ENCODE data around the gene ALOX5AP.
A peak's percentile ranks its signal among the peaks of the same experiment; 100 is the strongest.

ALOX5AP gene

DNA sequence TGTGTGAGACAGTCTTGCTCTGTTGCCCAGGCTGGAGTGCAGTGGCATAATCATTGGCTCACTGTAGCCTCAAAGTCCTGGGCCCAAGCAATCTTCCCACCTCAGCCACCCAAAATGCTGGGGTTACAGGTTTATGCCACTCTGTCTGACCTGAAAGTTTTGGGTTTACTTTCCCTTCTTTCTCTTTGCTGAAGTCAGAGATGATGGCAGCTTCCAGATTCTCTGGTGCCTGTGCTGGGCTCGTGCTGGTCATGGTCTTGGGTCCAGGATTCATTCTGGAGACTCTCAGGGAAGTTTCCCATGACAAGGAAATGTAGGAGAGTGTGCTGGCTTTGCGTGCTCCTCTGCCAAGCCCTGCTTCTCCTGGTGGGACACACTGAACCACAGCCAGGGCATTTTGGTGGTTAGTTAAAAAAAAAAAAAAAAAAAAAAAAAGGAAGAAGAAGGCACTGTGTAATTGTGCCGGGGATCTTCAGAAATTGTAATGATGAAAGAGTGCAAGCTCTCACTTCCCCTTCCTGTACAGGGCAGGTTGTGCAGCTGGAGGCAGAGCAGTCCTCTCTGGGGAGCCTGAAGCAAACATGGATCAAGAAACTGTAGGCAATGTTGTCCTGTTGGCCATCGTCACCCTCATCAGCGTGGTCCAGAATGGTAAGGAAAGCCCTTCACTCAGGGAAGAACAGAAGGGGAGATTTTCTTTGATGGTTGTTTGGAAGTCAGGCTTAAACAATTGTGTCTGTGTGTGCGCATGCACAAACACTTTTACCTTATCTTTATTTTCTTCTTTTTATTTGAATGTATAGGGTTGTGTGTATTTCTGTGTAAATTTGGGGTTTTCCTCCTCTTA is at the start of gene ALOX5AP:
Gene ALOX5AP, plus strand, starts transcription at position 519 of the 847 bp plus-strand sequence. Its CDS starts 63 bp downstream, at position 582.
- no peak for DNase-seq (ENCODE audit: low read depth)

DNA sequence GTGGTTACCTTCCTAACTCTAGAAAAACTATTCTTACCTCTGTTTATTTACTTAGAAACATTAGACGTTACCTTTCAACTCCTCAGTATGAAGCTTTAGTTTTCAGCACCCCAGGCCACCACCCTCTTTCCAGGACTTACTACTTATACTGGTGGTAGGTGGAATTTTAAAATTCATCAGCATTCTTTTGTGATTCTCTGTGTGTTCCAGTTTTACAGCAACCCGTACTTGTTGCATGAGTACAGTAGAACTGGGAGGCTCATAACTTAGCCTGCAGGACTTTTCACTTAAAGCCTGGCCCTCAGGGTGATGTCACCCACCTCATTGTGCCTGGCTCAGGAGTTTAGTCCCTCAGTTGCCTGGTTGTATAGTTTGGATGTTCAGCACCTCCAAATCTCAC is 49.4 kb upstream of the ALOX5AP start:
- no peak for DNase-seq (ENCODE audit: low read depth)

DNA sequence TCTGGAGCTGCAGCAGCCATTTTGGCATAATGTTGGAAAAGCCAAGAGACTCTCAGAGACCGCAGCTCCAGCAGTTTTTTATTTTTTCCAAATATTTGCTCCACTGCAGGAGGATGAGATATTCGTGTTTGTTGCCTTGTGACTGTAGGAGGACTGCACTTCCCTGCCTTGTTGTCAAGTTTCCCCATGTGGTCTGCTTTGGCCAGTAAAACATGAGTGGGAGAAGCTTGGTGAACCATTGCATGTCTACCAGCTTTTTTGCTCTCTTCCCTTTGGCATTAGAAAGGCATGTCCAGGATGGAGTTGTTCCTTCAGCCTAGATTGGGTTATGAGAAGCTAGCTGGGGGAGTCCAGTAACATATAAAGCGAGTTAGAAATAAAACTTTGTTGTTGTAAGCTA is 47.7 kb upstream of the ALOX5AP start:
- DNase-seq (ENCODE audit: low read depth) = no peak

DNA sequence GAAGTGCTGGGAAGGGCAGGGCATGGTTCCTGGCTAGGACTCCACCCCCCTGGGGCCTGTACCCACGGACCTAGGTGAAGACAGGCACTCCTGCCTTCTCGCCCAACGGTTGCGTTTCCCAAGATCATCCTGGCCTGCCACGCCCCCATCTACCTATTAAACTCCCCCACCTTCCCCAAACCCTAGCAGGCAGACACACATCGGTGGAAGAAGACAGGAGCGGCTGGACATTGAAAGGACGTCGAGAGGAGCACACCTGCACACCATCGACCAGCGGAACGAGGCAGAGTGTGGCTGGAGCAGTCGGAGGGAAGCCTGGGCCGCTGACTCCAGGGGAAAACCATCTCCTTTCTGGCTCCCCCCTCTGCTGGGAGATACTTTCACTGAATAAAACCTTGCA is 45.6 kb upstream of the ALOX5AP start:
- DNase-seq (ENCODE audit: low read depth) = no peak

DNA sequence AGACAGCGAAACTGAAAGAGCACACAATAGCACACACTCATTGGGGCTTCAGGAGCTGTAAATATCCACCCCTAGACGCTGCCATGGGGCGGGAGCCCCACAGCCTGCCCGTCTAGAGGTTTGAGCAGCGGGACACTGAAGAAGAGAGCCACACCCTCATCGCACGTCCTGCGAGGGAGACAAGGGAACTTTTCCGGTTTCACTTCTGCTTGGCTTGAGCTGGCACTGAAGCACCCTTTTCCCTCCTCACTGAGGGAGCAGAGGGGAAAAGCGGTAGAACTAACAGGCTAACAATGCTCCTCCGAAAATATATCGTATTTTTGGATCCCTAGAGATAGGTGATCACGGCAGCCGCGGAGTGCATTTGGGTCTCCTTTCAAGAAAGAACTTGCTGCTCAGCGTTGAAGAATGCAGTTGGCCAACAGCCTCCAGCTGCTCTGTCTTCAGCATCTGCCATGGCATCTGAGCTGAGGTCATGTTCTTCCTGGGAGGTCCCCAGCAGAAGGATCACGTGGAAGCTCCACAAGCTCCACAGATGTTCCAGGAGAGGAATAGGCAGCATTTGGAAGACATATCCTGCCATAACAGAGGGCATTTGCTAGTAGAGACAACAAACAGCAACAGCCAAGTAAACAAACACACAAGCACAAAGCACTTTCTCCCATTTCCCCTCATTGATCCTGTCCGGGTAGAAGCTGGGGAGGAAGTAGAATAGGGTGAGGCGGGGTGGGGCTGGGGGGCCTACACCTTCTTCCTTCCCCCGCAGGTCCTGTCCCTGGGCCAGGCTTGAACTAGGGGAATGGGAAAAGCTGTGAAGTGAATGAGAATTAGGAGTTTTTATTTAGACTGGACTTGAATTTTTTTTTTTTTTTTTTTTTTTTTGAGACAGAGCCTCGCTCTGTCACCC is 44.8 kb upstream of the ALOX5AP start:
- DNase-seq (ENCODE audit: low read depth) = peak; percentile 92

DNA sequence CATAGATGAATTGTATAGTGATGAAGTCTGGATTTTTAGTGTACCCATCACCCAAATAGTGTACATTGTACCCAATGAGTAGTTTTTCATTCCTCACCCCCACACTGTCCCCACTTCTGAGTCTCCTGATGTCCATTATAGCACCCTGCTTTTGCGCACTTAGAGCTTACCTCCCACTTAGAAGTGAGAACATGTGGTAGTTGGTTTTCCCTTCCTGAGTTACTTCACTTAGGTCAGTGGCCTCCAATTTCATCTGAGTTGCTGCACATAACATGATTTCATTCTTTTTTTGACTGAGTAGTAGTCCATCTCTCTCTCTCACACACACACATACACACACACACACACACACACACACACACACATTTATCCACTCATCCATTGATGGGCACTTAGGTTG is 43.2 kb upstream of the ALOX5AP start:
- DNase-seq (ENCODE audit: low read depth) = no peak

DNA sequence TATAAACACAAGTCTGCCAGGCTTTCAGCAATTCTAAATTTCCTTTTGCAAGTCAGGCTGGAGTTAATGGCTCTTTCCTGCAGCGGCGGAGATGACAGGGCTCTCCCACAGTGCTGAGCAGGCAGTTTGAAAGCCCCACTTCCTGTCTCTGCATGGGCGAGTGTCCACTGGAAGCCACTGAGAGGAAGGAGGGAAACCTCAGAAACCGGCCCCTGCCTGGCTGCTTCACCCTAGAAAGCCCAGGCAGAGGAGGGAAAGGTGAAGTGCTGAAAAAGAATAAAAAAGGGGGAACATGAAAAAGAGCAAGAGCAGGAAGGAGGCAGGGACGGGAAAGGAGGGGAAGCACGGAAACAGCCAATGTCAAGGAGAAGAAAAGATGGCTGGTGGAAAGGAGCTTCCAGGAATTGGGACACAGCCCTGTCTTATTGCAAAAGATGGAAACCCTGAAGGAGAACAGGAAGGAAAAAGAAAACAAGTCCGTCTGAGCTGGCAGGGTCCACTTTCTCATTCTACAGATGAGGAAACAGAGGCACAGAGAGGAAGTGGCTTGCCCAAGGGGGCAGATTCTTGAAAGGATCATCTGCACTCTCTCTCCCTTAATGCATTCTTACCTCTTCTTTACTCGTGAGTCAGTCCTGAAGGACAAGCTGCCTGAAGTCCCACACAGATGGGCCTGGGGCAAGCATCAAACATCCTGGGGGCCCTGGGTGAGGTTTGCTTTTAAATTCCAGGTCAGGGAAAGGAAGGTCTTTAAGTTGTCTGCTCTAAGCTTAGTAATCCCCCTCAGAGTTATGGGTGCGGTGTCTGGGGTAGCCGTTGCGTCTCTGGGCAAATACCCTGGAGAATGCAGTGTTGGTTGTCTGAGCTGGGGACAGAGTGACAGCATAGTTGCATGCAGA is 38.8 kb upstream of the ALOX5AP start:
- no peak for DNase-seq (ENCODE audit: low read depth)

DNA sequence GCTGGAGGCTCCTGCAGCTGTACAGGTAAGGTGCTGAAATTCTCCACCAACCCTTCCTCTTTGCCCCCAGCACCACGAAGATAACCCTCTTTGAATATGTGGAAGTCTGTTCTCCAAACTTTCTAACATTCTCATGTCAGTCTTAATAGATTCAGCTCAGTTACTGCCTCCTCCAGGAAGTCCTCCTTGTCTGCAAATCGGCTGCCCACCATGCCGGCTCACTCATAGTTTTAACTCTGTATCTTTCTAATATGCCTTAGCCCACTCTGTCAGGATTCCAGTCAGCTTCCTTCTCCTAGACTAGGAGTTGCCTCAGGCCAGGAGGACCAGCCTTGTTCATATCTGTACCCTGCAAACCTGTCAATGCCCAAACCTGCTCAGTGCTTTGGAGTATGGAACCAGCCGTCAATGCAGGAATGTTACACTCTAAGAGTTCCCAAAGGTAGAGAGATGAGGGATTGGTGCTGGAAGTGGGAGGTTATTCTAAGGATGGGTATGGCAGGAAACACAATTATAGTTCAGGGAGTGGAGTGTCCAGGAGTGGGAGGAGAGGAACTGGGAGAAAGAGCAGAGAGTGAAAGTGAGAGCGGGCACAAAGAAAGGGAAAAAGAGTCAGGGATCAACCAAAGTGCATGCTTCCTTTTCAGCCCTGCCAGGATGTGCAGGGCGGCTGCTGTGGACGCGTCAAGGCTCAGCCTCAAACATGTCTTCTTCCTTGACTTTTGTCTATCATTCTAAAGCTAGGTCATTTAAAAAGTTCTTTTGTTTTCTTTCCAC is 38.0 kb upstream of the ALOX5AP start:
- DNase-seq (ENCODE audit: low read depth) = no peak

DNA sequence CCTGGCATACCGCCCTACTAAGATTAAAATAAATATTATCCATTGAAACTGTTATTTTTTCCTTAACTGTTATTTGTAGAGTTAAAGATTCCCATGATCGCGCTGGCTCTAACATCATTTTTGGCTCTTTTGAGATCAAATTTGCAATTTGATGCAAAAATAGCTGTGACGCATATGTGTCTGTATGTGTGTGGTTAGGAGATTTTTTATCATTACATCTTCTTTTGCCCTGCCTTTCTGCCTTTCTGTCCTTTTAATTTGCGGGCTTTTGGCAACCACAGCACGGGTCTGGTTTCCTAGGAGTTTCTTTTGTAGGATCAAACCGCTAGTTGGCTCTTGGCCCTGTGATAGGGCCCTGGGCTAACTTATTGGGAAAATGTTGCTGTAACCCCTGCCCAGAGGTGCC is 37.3 kb upstream of the ALOX5AP start:
- no peak for DNase-seq (ENCODE audit: low read depth)

DNA sequence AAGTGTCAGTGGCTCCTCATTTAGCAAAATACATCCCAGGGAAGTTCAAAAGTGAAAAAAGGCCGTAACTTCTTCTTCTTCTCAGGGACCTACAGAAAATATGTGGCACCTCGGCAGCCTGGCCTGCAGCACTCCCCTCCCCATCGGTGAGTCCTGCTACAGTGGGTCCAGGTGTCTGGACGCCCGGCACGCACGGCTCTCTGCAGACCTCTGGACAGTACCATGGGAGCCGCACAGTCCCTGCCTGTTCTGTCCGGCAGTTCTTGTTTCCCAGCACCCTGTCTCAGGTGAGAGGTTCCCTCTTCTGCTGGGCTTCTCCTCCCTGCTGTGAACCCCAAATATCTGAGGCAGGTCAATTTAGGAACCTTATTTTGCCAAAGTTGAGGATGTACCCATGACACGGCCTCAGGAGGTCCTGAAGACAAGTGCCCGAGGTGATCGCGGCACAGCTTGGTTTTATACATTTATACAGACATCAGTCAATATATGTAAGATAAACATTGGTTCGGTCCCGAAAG is 36.8 kb upstream of the ALOX5AP start:
- DNase-seq (ENCODE audit: low read depth) = no peak

DNA sequence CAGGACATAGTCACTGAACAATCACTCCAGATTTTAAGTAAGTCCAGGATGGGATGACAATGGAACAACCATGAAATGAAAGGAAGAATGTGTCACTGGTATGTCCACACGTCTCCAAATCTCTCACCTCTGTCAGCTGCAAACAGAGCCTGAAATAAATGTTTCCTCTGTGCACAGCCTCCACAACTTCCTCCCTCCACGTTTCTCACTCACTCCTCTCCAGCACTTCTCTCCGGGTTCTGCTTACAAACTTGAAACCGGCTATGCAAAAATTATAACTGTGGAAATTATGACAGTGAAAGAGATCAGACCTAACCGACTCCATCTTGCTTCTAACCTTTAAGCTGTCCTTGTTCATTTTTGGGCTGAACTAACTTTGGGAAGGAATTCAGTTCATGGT is 35.0 kb upstream of the ALOX5AP start:
- DNase-seq (ENCODE audit: low read depth) = no peak

DNA sequence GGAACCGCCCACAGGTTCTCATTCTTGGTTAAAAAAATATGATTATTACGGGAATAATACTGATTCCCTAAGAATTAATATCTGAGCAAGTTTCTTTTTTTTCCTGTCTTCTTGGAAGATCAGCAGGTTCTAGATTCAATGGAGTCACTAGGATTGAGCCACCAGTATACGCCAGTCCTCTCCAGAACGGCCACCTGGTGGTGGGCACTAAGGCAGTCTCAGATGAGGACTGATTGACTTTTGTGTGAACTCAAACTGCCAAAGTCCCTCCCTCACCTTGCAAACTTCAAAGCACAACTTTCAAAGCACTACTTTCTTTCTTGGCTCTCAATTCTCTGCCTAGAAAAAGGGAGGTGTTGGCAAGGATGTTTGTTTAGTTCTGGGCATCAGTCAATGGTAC is 33.3 kb upstream of the ALOX5AP start:
- no peak for DNase-seq (ENCODE audit: low read depth)

DNA sequence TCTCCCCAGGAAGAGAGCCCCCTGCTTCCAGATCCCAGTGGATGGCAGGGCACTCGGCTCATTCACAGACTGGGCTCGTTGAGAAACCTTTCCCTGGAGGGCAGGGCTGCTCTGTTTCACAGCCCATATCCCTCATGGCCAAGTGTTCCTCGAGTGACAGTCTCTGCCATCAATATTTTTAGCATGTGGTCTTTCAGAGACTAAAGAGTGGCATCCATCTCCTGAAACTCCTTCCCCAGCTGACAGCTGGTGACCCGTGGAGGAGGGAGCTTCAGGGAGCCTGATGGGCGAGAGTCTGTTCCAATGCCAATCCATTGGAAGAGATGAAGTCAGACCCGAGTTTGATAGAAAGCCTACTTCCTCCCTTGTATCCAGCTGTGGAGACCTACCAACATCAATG is 30.7 kb upstream of the ALOX5AP start:
- DNase-seq (ENCODE audit: low read depth) = no peak

DNA sequence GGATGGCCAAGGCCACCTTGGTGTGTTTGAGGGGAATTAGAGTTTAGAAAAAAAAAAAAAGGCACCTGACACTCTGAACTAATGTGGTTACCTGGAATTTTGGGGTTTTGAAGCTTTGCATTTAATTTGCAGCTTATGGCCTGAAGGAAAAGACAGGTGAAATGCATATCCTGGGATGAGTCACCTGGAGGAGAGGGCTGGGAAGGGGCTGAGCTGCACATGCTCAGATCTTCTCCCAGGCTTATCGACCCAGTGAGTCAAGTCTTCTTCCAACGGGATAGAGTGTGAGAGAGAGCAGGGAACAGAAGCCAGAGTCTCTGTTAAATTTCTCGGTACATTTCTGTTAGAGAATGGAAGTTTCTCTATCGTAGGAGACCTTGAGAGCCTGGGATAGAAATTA is 29.7 kb upstream of the ALOX5AP start:
- DNase-seq (ENCODE audit: low read depth) = no peak

DNA sequence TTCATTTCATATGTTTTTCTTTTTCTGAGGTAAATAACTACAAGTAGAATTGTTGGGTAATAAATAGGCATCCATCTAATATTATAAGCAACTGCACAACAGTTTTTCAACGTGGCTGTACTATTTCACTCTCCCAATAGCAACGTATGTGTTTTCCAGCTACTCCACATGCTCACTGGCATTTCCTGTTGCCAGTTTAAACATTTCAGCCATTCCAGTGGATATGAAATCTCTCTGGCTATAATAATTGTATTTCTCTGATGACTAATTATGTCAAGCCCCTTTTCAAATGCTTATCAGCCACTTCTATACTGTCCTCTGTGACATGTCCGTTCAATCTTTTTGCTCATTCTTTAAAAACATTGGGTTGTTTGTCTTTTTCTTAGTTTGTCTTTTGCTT is 26.8 kb upstream of the ALOX5AP start:
- DNase-seq (ENCODE audit: low read depth) = peak; percentile 52

DNA sequence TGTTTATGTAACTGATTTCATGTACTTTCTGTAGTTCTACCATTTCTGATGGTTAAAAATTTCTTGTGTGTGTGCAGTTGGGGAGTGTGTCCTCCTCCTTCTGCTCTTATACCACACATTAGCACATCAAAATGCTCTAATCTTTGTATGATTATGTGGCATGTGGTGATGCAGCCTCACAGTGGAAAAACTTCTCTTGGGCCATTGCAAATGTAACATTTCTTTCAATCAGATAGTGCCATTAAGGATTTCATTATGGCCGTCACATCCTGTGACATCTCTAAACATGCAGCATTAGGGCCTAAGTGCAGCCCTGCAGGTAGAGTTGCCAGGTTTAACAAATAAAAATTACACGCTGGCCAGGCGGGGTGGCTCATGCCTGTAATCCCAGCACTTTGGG is 24.9 kb upstream of the ALOX5AP start:
- DNase-seq (ENCODE audit: low read depth) = no peak

DNA sequence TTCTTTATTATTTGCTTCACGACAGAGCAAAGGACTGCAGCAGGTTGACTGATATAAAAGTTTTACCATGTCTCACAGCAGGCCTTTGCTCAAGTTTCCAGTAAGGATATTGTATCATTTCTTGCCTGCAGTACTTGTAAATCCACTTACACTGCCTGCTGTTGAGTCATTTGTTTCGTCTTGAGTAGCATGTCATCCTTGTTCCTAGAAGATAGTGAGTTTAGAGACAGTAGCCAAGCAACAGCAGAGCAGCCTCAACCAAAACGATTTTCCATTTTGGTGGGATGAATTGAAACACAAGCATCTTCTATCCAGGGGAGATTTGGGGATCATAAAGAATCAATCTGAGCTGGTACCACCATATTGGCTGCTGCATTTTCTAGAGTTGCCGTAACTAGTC is 24.0 kb upstream of the ALOX5AP start:
- peak; percentile 75 for DNase-seq (ENCODE audit: low read depth)

DNA sequence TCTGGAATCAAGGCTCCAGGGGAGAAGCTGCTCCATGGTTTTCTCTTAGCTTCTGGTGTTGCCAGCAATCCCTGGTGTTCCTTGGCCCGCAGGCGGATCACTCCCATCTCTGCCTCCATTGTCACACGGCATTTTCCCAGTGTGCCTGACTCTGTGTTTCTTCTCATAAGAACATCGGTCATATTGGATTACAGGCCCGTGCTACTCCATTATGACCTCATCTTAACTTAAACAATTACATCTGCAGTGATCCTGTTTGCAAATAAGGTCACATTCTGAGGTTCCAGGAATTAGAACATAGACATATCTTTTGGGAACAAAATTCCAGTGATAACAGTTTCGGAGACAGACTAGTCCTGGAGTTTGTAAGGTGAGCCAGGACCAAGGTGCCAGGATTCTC is 23.5 kb upstream of the ALOX5AP start:
- DNase-seq (ENCODE audit: low read depth) = no peak

DNA sequence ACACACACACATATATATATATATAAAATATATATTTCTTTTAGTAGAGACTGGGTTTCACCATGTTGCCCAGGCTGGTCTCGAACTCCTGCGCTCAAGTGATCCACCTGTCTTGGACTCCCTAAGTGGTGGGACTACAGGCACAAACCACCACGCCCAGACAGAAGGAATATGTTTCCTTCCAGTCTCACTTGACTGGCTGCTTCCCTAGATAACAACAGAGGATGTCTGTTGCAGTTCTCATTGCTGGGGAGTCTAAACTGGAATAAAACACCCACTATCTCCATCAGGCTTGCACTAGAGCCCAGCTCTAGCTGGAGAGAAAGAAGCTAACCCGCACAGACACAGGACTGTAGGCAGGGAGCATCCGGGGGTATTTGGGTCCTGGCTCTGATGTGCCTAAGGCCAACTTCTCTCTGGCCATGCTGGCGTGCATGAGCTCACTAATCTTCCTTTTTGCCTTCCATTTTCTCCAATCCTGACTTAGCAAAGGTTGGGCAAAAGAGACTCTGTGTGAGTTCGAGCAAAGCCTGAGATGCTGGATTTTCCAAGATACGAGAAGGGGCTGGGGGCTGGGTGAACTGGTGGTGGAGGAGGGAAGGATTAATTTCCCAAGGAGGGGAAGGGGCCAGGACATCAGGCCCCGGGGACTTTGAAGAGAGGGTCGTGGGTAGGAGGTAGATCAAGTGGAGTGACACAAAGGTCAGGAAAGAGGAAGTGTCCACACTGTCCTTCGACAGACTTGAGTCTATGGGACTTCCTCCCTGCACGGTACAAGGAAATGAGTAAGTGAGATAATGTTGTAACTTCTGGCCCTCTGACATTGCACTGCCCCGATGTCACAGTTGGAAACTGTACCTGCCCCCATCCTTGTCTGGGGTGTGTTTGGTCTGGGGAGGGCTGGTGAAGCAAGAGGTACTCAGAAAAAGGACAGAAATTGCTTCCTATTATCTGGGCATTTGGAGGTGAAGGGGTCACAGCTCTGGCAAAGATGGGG is 22.5 kb upstream of the ALOX5AP start:
- no peak for DNase-seq (ENCODE audit: low read depth)
